Caki2 (cell line): ENCODE measurements around the gene DNTTIP2. TPM values are rescaled to one million over a fixed set of nuclear protein-coding genes. Genes with fewer than 3 reads are reported as not detected.
"Not testable (repeated sequence)": the region's sequence is repeated elsewhere in the genome, so short reads cannot be mapped to it uniquely, and the experiment has no call there.

Experiments used
- DNase-seq: peaks from one replicate; pipeline ENCODE4 v3.0.0-alpha.2; 2015; ENCODE audit warnings: low read depth
- in situ Hi-C: cut with HindIII; loops from 2 replicates; pipeline ENCODE4 v1.10.0; 2016; ENCODE audit warnings: low sequenced_read_pairs, low pct_unique_long_range_greater_than_20kb, mixed read lengths
- total RNA-seq: library from RNA; depleted of rRNA; stranded (reverse); fragments of >200 nt; shearing (Covaris generic); gene quantifications from 2 replicates; pipeline ENCODE4 v1.2.3, GENCODE V29; 2014; ENCODE audit warnings: low replicate concordance; rRNA removed

The DNTTIP2 gene
- 27.4 and 34.5 TPM in 2 replicates for total RNA-seq

DNA sequence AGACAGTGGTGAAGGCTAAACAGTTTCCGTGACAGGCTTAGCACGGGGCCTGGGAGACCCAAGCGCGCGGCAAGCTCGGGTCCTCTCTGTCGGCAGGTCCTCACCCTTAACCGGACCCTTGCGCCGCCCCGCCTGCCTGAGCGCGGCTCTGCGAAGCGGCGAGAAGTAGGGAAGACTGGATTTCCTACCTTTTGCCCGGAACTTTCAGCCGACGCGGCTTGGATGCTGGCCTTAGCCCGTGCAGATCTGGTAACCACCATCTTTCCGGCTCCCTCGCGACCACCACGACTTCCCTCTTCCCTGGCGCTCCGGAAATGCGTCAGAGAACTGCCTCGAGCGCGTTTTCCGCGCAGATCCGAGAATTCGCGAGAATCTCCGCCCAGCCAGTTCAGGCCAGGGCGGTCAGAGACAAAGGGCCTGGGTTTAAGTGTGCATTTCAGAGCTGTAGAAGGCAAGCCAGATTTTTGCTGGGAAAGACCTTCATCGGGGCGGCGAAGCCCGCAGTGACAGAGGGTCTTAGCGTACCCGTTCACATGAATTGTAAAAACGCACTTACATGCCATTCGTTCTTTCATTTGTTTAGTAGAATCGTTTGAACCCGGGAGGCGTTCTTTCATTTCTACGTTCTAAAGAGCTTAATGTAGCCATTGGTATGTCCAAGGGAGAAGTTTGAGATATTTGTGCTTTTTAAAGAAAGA lies at the start of gene DNTTIP2:
TSS of gene DNTTIP2 (minus strand) at position 318 of the 698 bp plus-strand sequence. CDS start at position 260, 58 bp downstream.
- DNase-seq: peak; percentile 84
- in situ Hi-C loops: no loop called here

- in situ Hi-C loops: no loop called here
- no peak for DNase-seq
Observed at GRCh38 chr1:93925206-93925605, 46.2 kb upstream of the DNTTIP2 start.

- no peak for DNase-seq
- in situ Hi-C loops: no loop called here
Observed at GRCh38 chr1:93919780-93920179, 40.8 kb upstream of the DNTTIP2 start.

GRCh38 chr1:93917302-93917701 lies 38.3 kb upstream of the DNTTIP2 start:
- in situ Hi-C loops: no loop called here

DNA sequence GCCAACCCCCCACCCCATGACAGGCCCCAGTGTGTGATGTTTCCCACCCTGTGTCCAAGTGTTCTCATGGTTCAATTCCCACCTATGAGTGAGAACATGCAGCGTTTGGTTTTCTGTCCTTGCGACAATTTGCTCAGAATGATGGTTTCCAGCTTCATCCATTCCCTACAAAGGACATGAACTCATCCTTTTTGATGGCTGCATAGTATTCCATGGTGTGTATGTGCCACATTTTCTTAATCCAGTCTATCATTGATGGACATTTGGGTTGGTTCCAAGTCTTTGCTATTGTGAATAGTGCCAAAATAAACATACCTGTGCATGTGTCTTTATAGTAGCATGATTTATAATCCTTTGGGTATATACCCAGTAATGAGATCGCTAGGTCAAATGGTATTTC lies 31.9 kb upstream of the DNTTIP2 start:
- DNase-seq, in situ Hi-C loops: not testable (repeated sequence)

More at GRCh38 chr1:93917302-93917701, 38.3 kb upstream of the DNTTIP2 start:
- no peak for DNase-seq

GRCh38 chr1:93910305-93910704 lies 31.3 kb upstream of the DNTTIP2 start:
- in situ Hi-C loops: no loop called here
- no peak for DNase-seq

DNA sequence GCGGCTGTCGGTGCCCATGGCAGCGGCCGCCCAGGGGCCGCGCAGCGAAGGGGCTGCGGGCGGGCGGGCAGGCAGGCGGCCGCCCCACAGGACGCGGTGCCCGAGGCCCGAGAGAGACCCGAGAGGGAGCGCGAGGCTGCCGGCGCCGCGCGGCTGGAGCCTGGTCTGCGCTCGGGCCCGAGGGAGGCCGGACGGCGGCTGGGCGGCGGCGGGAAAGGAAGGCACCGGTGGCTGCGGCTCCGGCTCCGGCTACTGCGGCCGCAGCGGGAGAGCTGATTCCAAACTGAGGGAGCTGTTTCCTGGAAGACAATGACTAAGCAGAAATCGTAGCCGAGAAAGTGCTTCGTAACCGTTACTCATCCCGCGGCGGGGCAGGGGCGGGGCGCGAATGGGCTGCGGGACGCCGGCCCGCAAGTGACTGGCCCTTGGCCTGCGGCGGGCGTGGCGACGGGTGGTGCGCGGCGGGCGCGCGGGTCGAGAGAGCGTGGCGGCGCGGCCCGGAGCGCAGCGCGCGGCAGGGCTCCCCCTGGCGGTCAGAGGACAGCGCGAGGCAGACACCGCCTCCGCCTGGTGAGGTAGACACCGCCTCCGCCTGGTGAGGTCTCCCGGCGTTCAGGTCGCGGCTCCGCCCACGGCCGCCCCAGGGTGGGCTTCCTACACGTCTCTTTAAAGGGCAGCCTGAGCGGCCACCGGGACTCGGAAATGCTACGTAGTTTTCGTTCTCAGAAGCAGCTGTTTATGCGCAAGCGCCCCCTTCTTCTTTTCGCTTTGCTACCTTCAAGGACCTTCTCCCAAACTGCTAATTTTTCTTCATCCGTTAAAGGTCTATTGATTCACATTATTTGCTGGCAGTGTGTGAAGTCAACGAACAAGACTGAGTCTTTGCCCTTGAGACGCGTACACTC lies 30.4 kb upstream of the DNTTIP2 start, which contains the start of gene GCLM:
TSS of gene GCLM (minus strand) at position 285 of the 905 bp plus-strand sequence. CDS start at position 18, 267 bp downstream.
- peak; percentile 93 for DNase-seq
- in situ Hi-C loops: no loop called here

DNA sequence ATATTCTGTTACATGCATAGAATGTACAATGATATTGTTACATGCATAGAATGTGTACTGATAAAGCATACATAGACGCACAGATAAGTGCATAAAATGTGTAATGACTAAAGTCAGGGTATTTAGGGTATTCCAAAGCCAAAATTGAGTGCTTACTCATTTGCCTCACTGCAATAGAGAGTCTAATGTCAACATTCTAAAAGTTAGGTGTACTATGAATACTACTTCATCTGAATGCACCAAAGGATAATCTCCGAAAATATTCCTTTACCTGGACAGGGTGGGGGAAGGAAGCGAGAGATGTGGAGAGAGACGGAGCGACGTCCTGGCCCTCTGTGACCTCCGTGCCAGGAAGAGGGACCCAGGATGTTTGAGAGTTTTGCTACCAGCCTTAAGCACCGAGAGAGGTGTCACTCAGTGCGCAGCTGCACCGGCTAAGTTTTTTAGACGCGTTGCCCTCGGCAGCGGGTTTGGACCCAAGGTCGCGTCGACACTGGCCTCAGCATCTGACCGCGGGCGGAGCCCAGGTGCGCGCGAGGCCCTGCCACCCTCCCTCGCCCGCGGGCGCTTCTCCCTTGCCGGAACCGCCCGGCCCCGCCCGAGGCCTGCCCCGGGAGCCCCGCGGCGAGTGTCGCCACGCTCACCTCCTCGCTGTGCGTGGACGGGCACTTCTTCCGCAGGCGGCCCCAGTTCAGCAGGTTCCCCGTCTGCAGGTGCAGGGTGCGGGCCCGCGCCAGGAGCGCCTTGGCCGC lies 29.6 kb upstream of the DNTTIP2 start:
- in situ Hi-C loops: no loop called here
- peak; percentile 33 for DNase-seq

- in situ Hi-C loops: no loop called here
- DNase-seq: peak; percentile 48
Observed at GRCh38 chr1:93907718-93908117, 28.7 kb upstream of the DNTTIP2 start.

- DNase-seq: no peak
- in situ Hi-C loops: no loop called here
Observed at GRCh38 chr1:93906480-93906879, 27.5 kb upstream of the DNTTIP2 start.

DNA sequence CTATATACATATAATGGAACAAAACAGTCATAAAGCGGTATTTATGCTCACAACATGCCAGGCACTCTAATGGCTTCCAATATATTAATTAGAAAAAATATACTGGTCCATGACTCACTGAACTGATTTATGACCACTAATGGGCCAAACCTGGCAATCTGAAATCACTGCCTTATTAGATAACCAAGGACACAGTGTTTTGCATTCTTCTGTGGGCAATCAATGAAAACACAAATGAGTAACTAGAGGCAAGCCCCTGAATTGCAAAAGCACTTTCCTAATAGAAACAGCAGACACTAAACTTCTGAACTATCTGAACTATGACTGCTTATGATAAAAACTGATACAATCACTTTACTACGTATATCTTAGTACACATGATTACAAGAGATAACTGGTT lies 26.7 kb upstream of the DNTTIP2 start:
- in situ Hi-C loops: no loop called here
- DNase-seq: no peak

DNA sequence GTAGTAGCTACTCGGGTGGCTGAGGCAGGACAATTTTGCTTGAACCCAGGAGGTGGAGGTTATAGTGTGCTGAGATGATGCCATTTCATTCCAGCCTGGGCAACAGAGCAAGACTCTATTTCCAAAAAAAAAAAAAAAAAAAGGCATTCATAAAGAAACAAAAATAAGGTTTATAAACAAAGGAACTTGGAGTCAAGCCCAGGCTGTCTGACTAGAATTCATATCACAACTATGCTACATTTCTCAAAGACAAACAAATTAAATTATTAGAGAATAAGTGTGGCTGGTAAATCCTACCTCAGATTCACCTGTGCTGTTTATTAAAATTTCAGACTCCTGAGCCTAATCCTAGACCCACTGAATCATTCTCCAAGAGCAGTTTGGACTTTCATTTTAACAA lies 26.0 kb upstream of the DNTTIP2 start:
- in situ Hi-C loops: no loop called here
- no peak for DNase-seq

- in situ Hi-C loops: no loop called here
- DNase-seq: no peak
Observed at GRCh38 chr1:93904228-93904627, 25.2 kb upstream of the DNTTIP2 start.

DNA sequence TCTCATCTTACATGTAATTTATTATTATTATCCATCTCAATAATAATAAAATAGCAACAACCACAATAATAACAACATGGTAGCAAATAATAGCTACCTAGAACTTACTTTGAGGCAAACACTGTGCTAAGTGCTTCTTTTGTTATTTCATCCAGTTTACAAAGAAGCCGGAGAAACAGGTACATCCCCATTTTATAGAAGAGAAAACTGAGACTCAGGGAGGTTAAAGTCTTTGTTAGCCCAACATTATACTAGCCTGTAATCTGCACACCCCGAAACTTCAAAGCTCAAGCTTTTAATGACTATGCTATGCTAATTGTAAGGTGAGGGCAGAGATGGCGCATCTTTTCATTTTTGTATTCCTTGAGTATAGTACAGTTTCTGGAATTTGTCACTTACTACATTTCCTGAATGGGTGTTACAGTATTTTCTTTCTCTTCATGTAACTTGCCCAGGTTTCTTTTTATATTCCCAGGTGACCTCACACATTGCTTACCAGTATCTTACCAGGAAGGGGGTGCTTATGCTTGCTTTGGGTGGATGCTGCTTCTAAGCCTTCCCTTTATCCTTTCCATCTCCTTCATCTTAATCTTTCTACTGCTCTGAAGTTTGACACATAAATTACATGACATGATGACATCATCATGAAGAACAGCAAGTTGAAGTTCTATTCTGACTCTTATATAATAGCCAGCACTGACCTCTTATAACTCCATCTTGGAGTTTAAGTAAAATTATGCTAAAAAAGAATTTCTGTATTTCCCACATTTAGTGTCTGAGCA lies 21.9 kb upstream of the DNTTIP2 start:
- DNase-seq: no peak
- in situ Hi-C loops: no loop called here

DNA sequence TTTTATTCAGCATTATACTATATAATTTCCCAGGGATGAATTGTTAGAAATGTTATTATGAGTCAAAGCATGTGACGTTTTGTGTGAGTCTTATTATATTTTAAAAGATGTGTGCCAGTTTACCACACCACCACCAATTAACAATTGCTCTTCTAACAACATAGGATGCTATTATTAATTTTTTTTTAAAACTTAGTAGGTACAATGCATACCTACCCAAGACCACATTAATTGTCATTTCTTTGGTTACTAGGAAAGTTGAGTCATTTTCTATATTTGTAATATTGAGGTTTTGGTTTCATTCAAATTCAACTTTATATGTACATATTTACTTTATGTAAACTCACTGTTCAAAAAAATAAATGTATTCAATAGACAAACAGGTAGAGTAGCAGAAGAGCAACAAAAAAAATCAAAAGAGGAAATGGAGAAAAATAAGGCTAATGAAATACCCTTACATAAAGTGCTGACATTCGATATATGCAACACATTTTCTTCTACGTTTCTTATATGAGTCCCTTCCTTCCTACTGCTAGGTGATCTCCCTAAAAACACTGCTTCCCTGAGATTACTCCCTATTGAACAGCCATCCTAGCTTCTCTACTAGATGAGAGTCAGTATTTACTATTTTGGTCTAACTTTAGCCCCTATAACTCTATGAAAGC lies 20.7 kb upstream of the DNTTIP2 start:
- in situ Hi-C loops: no loop called here
- no peak for DNase-seq

GRCh38 chr1:93888900-93889299 lies 9.9 kb upstream of the DNTTIP2 start:
- DNase-seq: no peak
- in situ Hi-C loops: no loop called here

GRCh38 chr1:93882269-93882668 lies 3.3 kb upstream of the DNTTIP2 start:
- in situ Hi-C loops: no loop called here
- no peak for DNase-seq
